Measurements from ENCODE around the gene DLGAP5.

Gene DLGAP5

GRCh38 chr14:55115460-55115859, 75.9 kb downstream of the DLGAP5 start:
- no peak overlapping the region for H3K4me3 ChIP-seq (ENCODE audit: low read depth, low read length)
- TF ChIP-seq CTCF (IDR thresholded peaks at IDR 0.05; ENCODE audit: borderline replicate concordance, insufficient read depth, low read depth, low read length) = no peak

DNA sequence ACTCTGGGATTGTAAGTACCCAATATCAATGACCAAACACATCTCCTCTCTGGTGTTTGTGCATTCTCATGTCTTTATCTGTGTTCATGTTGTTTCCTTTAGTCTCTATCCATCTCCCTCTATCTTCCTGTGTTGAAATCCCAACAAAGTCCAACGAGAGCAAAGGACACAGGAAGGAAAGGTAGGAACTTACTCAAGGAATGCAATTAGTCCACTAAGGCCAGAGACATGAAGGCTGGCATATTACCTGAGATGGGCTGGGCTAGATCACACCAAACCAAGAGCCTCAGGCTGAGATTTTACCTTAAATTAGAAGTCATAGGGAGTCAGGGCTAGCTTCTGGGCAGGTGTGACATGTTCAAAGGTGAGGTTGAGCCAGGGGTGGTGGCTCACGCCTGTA, 76.7 kb downstream of the DLGAP5 start:
- no peak for TF ChIP-seq CTCF (IDR thresholded peaks at IDR 0.05; ENCODE audit: borderline replicate concordance, insufficient read depth, low read depth, low read length)
- H3K4me3 ChIP-seq (ENCODE audit: low read depth, low read length) = no peak overlapping the region

GRCh38 chr14:55111122-55111708, 80.2 kb downstream of the DLGAP5 start:
- no peak for TF ChIP-seq CTCF (IDR thresholded peaks at IDR 0.05; ENCODE audit: borderline replicate concordance, insufficient read depth, low read depth, low read length)
- no peak overlapping the region for H3K4me3 ChIP-seq (ENCODE audit: low read depth, low read length)

DNA sequence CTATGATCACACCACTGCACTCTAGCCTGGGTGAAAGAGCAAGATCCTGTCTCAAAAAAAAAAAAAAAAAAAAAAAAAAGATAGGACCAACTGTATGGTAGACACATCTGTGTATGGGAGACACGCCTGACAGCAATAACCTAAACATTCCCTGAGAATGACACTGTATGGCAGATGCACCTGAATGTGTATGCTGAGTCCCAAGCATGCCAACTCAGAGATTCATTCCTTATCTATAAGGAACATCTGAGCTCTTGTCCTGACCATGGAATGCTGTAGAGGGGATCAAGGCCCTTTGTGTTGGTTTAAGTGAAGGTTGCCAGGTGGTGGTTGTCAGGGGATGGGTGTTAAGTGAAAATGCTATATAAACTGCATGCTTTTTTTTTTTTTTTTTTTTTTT, 81.5 kb downstream of the DLGAP5 start:
- H3K4me3 ChIP-seq (ENCODE audit: low read depth, low read length) = no peak overlapping the region
- no peak for TF ChIP-seq CTCF (IDR thresholded peaks at IDR 0.05; ENCODE audit: borderline replicate concordance, insufficient read depth, low read depth, low read length)

DNA sequence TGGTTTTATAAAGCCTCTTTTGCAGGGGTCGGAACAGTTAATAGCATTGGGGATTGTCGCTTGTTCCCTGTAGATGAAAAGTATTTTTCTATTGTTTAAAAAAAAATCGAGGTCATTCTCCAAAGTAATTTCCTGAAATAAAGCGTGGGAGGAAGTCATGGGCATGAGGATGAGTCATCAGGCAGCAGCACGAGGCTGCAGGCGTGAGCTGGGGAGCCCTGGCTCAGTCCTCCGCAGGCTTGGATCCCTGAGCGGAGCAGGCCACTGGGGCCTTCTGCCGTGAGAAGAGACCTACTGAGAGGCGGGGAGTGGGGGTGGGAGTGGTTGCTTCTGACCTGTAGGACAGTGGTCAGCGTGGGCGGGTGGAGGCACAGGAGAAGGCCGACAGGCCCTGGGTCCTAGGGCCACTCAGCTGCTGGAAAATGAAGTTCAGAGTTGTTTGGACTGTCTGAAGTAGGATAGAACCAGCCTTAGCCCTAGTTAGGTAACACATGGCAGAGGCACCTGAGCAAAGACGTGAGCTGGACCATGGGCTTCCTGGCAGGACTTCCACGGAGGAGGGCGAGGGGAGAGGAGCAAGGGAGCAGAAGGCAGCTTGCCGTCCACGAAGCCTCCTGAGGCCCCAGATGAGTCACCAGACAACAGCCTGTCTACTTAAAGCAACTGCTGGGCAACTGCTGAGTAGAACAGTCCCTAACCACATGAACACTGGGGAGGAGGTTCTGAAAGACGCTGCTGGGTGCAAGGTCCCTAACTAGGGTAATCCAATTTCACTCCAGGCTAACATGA, 83.4 kb downstream of the DLGAP5 start:
- no peak overlapping the region for H3K4me3 ChIP-seq (ENCODE audit: low read depth, low read length)
- no peak for TF ChIP-seq CTCF (IDR thresholded peaks at IDR 0.05; ENCODE audit: borderline replicate concordance, insufficient read depth, low read depth, low read length)

DNA sequence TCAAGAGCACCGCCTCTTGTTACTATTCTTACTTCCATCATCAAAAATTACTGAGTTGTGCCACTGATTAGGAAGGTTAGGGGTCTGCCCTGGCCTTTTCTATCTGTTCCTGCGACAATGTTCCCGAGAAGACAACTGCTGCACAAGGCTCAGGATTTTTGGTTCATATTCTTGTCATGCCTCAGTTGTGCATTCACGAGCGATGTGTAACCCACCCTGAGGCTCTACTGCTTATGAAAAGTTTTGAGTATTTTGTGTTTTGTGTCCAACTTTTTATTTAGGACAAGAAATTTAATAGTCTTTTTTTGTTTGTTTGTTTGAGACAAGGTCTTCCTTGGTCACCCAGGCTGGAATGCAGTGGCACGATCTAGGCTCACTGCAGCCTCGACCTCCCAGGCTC, 85.4 kb downstream of the DLGAP5 start:
- TF ChIP-seq CTCF (IDR thresholded peaks at IDR 0.05; ENCODE audit: borderline replicate concordance, insufficient read depth, low read depth, low read length) = no peak
- H3K4me3 ChIP-seq (ENCODE audit: low read depth, low read length) = no peak overlapping the region
